GM12878 (cell line): ENCODE results near the gene USP50.

Experiments
- CTCF ChIP-seq, 3 experiments: IDR thresholded peaks in 2 of 3; conservative IDR thresholded peaks in 1 of 3; 2 replicates each; pipeline ENCODE4 v1.5.1; 2011; ENCODE audit warnings: low read depth in 3 of 3, low read length in 3 of 3, mild to moderate bottlenecking in 3 of 3, control low read depth in 2 of 3, moderate library complexity in 2 of 3, inconsistent platforms in 1 of 3, mixed read lengths in 1 of 3; ENCODE audit not compliant: control insufficient read depth in 2 of 3, insufficient read depth in 1 of 3; ENCODE audit errors: extremely low read depth in 1 of 3
- EP300 ChIP-seq, 2 experiments: fragments of 150-350 bp in 1 of 2; IDR thresholded peaks; 2 replicates each; pipeline ENCODE4 v1.6.1; 2011 to 2012; ENCODE audit warnings: low read depth in 2 of 2, low read length in 2 of 2, borderline replicate concordance in 1 of 2, improper control_type of control experiment in 1 of 2, inconsistent platforms in 1 of 2; ENCODE audit not compliant: control insufficient read depth in 1 of 2
- MEF2A ChIP-seq: IDR thresholded peaks from 2 replicates; pipeline ENCODE4 v1.6.1; 2011; ENCODE audit warnings: low read depth, mild to moderate bottlenecking, low read length, moderate library complexity; ENCODE audit not compliant: insufficient read depth
- MTA2 ChIP-seq: fragments of 450-650 bp; IDR thresholded peaks from 2 replicates; pipeline ENCODE4 v1.6.1; 2016; ENCODE audit warnings: low read depth, mild to moderate bottlenecking, moderate library complexity
- NFIC ChIP-seq: IDR thresholded peaks from 2 replicates; pipeline ENCODE4 v1.6.1; 2012; ENCODE audit warnings: low read depth, mild to moderate bottlenecking, inconsistent platforms, low read length, moderate library complexity
- NR2F1 ChIP-seq: fragments of 450-650 bp; conservative IDR thresholded peaks from 2 replicates; pipeline ENCODE4 v1.6.1; 2017; ENCODE audit warnings: mild to moderate bottlenecking
- POLR2A ChIP-seq: IDR thresholded peaks from 2 replicates; pipeline ENCODE4 v1.6.1; 2011; ENCODE audit warnings: low read depth, mild to moderate bottlenecking, low read length
- RBBP5 ChIP-seq: fragments of 200-600 bp; sonication (generic); conservative IDR thresholded peaks from 2 replicates; pipeline ENCODE4 v1.6.1; 2016
- SMC3 ChIP-seq: IDR thresholded peaks from 2 replicates; pipeline ENCODE4 v1.6.1; 2011; ENCODE audit warnings: low read length, improper control_type of control experiment, borderline replicate concordance
- SUZ12 ChIP-seq: fragments of 200-600 bp; sonication (generic); IDR thresholded peaks from one replicate; pipeline ENCODE4 v1.6.1; 2018; ENCODE audit warnings: antibody characterized with exemption, mild to moderate bottlenecking; ENCODE audit not compliant: unreplicated experiment

GRCh38 chr15:50493625-50494024, 52.8 kb downstream of the USP50 start:
- no peak for TF ChIP-seq CTCF (IDR thresholded peaks at IDR 0.05 in 2 of 3, conservative IDR thresholded peaks at IDR 0.05 in 1 of 3; ENCODE audit: control insufficient read depth in 2 of 3, extremely low read depth in 1 of 3, insufficient read depth in 1 of 3, low read depth in 3 of 3, low read length in 3 of 3)
- no peak for TF ChIP-seq MEF2A
- no peak for TF ChIP-seq SMC3
- no peak for TF ChIP-seq EP300 (IDR thresholded peaks at IDR 0.05; ENCODE audit: borderline replicate concordance in 1 of 2, control insufficient read depth in 1 of 2, low read depth in 2 of 2, low read length in 2 of 2)
- TF ChIP-seq MTA2 = no peak
- TF ChIP-seq NFIC = no peak
- no peak for TF ChIP-seq NR2F1
- TF ChIP-seq RBBP5 = no peak
- no peak for TF ChIP-seq SUZ12
- no peak for TF ChIP-seq POLR2A
